OCI-LY3 (cell line): ENCODE data around the gene CHST8.

Experiments
- EZH2phosphoT487 ChIP-seq: fragments of 200-600 bp; shearing (Covaris generic); IDR thresholded peaks from 2 replicates; pipeline ENCODE4 v1.6.1; 2018; ENCODE audit warnings: antibody characterized with exemption, mixed run types, low read depth
- TF ChIP-seq, protein P1 (sequence below): fragments of 200-600, 300-600 bp; sonication (generic); IDR thresholded peaks from 2 replicates; pipeline ENCODE4 v1.5.1; 2014; ENCODE audit warnings: antibody characterized with exemption, low read length, low read depth

DNA sequence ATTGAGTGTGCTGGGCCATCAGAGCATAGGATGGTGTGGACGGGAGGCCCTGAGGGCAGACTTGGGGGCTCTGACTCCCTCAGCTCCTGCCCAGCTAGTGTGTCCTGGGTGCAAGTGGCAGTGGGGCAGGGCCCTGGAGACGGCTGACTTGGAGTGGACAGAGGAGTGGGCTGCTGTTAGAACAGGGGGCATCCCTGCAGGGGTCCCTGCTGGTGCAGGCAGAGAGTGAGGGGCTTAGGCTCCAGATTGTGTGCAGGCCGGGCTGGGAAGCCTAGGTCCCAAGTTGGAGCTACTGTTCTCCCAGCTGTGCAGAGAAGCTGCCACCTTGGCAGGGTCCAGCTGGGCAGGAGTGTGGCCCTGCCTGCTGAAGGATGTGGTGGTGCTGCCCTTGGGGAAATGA is 183.6 kb downstream of the CHST8 start:
- TF ChIP-seq, protein P1, sequence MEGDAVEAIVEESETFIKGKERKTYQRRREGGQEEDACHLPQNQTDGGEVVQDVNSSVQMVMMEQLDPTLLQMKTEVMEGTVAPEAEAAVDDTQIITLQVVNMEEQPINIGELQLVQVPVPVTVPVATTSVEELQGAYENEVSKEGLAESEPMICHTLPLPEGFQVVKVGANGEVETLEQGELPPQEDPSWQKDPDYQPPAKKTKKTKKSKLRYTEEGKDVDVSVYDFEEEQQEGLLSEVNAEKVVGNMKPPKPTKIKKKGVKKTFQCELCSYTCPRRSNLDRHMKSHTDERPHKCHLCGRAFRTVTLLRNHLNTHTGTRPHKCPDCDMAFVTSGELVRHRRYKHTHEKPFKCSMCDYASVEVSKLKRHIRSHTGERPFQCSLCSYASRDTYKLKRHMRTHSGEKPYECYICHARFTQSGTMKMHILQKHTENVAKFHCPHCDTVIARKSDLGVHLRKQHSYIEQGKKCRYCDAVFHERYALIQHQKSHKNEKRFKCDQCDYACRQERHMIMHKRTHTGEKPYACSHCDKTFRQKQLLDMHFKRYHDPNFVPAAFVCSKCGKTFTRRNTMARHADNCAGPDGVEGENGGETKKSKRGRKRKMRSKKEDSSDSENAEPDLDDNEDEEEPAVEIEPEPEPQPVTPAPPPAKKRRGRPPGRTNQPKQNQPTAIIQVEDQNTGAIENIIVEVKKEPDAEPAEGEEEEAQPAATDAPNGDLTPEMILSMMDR = no peak
- no peak for TF ChIP-seq EZH2phosphoT487
